RWPE2 (cell line): ENCODE results near the gene GTPBP3.

Experiments
- ATAC-seq: fragments of 200-7000 bp; cut with Tn5 transposase; 3 replicates; pipeline ENCODE4 v1.9.1; 2021; ENCODE audit warnings: low read depth
- DNase-seq: peaks from one replicate; pipeline ENCODE4 v3.0.0-alpha.2; 2020; ENCODE audit warnings: low spot score
- H3K27ac ChIP-seq: fragments of 450-650 bp; 2 replicates; pipeline ENCODE4 v1.5.1; 2017; ENCODE audit warnings: mild to moderate bottlenecking; ENCODE audit not compliant: poor library complexity, severe bottlenecking
- H3K27me3 ChIP-seq: fragments of 250-450 bp; sonication (Bioruptor Pico); 2 replicates; pipeline ENCODE4 v1.5.1; 2021; ENCODE audit warnings: mild to moderate bottlenecking, moderate library complexity; ENCODE audit not compliant: insufficient read depth, poor library complexity, severe bottlenecking
- H3K36me3 ChIP-seq: fragments of 250-450 bp; sonication (Bioruptor Pico); 2 replicates; pipeline ENCODE4 v1.5.1; 2020; ENCODE audit warnings: low read depth, mild to moderate bottlenecking, moderate library complexity
- H3K4me1 ChIP-seq: fragments of 250-450 bp; sonication (Bioruptor Pico); 2 replicates; pipeline ENCODE4 v1.5.1; 2021; ENCODE audit warnings: mild to moderate bottlenecking, moderate library complexity; ENCODE audit not compliant: insufficient read depth, poor library complexity, severe bottlenecking
- H3K4me3 ChIP-seq: fragments of 250-450 bp; sonication (Bioruptor Pico); 2 replicates; pipeline ENCODE4 v1.5.1; 2021; ENCODE audit warnings: mild to moderate bottlenecking, moderate library complexity; ENCODE audit not compliant: severe bottlenecking
- H3K9me3 ChIP-seq: fragments of 250-450 bp; sonication (Bioruptor Pico); 2 replicates; pipeline ENCODE4 v1.5.1; 2021; ENCODE audit warnings: mild to moderate bottlenecking, moderate library complexity; ENCODE audit not compliant: severe bottlenecking
- TF ChIP-seq, protein P1 (sequence below): fragments of 450-650 bp; IDR thresholded peaks from one replicate; pipeline ENCODE4 v1.5.1; 2017; ENCODE audit warnings: mild to moderate bottlenecking, moderate library complexity; ENCODE audit not compliant: poor library complexity, severe bottlenecking

GTPBP3 gene

DNA sequence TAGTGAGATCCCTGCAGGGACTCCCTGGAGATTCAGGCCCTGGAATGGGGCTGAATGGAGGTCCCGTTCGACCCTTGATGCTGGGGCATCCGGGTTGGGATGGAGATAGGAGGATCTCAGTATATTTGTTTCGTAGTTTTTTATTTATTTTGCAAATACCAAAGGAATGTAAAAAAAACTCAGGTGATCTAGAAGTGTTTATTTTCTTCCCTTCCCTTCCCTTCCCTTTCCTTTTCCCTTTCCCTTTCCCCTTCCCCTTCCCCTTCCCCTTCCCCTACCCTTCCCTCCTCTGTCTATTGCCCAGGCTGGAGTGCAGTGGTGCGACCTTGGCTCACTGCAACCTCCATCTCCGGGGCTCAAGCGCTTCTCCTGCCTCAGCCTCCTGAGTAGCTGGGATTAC, 4.5 kb downstream of the GTPBP3 start:
- no peak for DNase-seq
- TF ChIP-seq, protein P1, sequence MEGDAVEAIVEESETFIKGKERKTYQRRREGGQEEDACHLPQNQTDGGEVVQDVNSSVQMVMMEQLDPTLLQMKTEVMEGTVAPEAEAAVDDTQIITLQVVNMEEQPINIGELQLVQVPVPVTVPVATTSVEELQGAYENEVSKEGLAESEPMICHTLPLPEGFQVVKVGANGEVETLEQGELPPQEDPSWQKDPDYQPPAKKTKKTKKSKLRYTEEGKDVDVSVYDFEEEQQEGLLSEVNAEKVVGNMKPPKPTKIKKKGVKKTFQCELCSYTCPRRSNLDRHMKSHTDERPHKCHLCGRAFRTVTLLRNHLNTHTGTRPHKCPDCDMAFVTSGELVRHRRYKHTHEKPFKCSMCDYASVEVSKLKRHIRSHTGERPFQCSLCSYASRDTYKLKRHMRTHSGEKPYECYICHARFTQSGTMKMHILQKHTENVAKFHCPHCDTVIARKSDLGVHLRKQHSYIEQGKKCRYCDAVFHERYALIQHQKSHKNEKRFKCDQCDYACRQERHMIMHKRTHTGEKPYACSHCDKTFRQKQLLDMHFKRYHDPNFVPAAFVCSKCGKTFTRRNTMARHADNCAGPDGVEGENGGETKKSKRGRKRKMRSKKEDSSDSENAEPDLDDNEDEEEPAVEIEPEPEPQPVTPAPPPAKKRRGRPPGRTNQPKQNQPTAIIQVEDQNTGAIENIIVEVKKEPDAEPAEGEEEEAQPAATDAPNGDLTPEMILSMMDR, result no peak
- Histone ChIP-seq H3K9me3 (no peaks in the 10 kb centered on the region), H3K27ac (no peak overlapping the region), H3K36me3 (peaks cover 16% of the 10 kb centered on the region), H3K4me1 (no peaks in the 10 kb centered on the region), H3K4me3 (no peak overlapping the region), H3K27me3 (no peaks in the 10 kb centered on the region)
- no peak for ATAC-seq

DNA sequence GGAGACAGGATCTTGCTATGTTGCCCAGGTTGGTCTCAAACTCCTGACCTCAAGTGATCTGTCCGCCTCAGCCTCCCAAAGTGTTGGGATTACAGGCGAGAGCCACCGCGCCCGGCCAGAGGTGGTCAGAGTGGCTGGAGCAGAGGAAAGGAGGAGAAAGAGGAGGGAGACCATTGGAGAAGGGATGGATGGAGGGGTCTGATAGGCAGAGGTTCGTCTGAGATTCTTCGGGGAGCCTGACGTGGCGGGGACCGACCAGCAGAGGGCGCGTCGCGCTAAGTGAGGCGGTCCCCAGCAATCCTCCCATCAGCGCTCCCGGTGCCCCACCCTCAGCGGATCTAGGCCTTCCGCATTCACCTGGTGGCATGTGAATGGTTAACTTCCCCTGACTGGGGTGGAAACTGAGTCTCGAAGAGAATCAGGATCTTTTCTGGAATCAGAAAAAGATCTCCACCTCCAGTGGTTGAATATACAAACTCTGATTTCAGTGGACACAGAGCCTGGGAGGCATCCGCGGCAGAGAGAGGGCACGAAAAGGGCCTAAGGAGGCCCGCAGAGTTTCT, 8.8 kb downstream of the GTPBP3 start:
- ATAC-seq (peak; percentile 88), DNase-seq (no peak)
- TF ChIP-seq, protein P1, result peak; percentile 94
- H3K36me3 ChIP-seq, result peaks cover 8% of the 10 kb centered on the region; the same call in 1 of the 2 replicates
- no peak overlapping the region for H3K27ac ChIP-seq
- no peaks in the 10 kb centered on the region for H3K4me1 ChIP-seq
- no peaks in the 10 kb centered on the region for H3K9me3 ChIP-seq
- no peak overlapping the region for H3K4me3 ChIP-seq
- H3K27me3 ChIP-seq, result no peaks in the 10 kb centered on the region

DNA sequence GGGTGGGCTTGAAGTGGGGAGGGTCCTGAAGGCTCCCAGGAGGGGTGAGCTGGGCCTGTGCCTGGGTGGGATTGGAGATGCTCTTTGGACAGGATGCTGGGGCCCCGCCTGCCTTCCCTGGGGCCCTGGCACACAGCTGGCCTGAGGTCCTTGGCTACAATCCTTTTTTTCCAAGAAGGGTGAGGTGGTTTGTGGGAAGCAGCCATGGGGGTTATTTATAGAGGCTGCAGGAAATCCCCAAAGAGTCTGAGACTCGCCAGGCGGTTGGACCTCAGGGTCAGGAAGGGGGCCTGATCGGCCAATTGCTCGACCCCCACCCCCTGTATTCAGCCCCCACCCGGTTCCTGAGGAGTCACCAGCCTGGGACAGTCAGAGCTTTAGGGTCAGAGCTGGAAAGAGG, 10.0 kb downstream of the GTPBP3 start:
- Histone ChIP-seq H3K4me1 (no peaks in the 10 kb centered on the region), H3K4me3 (no peak overlapping the region)

DNA sequence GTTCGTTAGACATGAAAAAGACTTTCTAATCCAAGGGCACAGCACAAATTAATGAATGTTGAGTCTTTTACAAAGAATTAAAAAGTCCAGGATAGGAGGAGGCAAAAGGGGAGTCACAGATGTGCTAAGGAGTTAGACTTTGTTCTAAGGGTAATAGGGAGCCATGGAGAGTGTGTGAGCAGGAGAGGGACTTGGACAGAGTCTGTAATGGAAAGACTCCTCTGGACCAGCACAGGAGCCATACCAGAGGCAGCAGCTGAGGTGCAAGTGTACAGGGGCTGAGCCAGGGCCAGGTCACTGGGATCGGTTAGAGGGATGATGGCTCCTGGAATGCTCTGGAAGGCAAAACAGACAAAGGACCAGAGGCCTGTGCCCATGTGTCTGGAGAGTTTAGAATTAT, 10.5 kb downstream of the GTPBP3 start:
- no peaks in the 10 kb centered on the region for H3K4me1 ChIP-seq
- H3K27ac ChIP-seq, result no peak overlapping the region
- ATAC-seq, result no peak
- no peaks in the 10 kb centered on the region for H3K9me3 ChIP-seq
- no peaks in the 10 kb centered on the region for H3K27me3 ChIP-seq
- H3K36me3 ChIP-seq, result no peaks in the 10 kb centered on the region
- no peak for DNase-seq
- TF ChIP-seq, protein P1, result no peak
- H3K4me3 ChIP-seq, result no peak overlapping the region

More for the DNA sequence above, 10.0 kb downstream of the GTPBP3 start:
- ATAC-seq, result no peak
- H3K27ac ChIP-seq, result no peak overlapping the region
- no peaks in the 10 kb centered on the region for H3K27me3 ChIP-seq
- TF ChIP-seq, protein P1, result no peak
- H3K9me3 ChIP-seq, result no peaks in the 10 kb centered on the region
- no peak for DNase-seq
- peaks cover 3% of the 10 kb centered on the region; the same call in 1 of the 2 replicates for H3K36me3 ChIP-seq

DNA sequence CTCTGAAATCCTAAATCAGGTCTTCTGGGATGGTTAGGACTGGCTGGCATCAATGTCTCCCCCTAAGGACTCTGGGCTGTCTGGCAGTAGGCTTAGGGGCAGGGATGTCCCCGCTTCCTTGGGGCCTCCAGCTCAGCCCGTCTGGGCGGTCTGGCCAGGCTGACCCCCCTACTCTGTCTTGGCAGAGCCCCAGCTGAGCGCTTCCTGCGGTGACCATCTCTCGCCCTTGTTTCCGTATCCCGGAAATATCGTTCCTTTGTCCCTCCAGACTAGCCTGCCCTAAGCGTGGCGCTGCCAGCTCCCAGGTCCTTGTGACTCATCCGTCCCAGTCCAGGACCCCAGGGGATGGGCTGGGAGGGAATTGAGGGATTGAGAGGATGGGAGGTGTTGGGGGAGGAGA, 11.3 kb downstream of the GTPBP3 start:
- ATAC-seq (no peak; the same call in 1 of the 3 replicates), DNase-seq (no peak)
- Histone ChIP-seq H3K27me3 (no peaks in the 10 kb centered on the region), H3K9me3 (no peaks in the 10 kb centered on the region), H3K4me1 (no peaks in the 10 kb centered on the region), H3K4me3 (no peak overlapping the region), H3K36me3 (no peaks in the 10 kb centered on the region), H3K27ac (no peak overlapping the region)
- TF ChIP-seq, protein P1, result no peak
